IPS DF 4.7 (cell line): Measurements from ENCODE around the gene WNT3.
"Not testable (repeated sequence)": the region's sequence is repeated elsewhere in the genome, so short reads cannot be mapped to it uniquely, and the experiment has no call there.

Experiments used
- DNase-seq: peaks from one replicate; pipeline ENCODE4 v3.0.0-alpha.2; 2013; ENCODE audit warnings: low spot score; ENCODE audit errors: extremely low read depth

The WNT3 gene

DNA sequence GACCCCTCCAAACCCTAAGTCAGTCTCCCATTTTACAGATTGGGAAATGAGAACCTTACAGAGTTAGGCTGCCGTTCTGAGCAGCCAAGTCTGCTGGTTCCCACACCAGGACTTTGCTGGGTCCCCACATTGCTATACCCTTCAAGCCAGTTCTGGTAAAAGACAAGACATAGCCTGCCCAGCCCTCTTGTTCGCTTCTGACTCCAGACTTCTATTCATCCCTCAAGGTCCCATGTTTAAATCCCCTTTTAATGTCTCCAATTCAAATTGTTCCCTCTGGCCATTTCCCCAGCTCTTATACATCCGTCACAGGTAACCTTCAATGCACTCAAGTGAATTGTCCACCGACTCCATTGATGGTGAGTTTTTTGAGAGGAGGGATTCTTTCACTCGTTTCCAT, 30.2 kb downstream of the WNT3 start:
- DNase-seq: no peak

DNA sequence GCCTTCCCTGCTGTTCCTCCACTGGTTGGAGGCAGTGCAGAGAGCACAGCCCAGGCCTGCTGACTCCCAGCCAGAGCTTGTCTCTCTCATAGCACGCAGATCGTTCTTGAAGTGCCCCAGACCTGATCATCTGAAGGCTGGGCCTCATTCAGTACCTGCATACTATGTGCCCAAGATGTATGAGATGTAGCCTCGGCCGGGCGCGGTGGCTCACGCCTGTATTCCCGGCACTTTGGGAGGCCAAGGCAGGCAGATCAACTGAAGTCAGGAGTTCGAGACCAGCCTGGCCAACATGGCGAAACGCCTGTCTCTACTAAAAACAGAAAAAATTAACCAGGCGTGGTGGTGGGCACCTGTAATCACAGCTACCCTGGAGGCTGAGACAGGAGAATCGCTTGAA, 31.0 kb downstream of the WNT3 start:
- DNase-seq: no peak

GRCh38 chr17:46785696-46786095, 32.8 kb downstream of the WNT3 start:
- no peak for DNase-seq

DNA sequence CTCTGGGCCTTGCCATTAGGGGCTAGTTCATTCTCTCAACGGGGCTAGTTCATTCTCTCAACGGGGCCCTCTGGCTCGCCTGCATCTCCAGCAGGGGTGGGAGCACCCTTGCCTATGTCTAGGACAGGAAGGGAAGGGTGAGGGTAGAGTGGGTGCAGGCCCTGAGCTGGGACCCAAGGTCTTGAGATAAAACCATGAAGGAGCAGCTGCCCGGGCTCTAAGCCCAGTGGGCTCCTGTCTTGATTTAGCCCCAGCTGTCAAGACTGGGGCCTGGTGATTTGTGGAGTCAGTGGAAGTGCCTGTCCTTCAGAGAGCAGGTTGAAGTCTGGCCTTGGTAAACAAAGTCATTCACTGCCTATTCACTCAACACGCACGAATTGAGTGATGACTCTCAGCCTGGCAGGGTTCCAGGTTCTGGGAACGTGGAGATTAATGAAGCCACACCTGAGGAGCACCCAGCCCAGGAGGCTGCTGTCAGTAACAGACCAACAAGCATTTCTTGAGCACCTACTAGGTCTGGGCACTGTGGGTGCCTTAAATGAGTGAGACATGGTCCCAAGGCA, 35.4 kb downstream of the WNT3 start:
- no peak for DNase-seq

- DNase-seq: peak; percentile 41
Measured at GRCh38 chr17:46782250-46782953, 36.1 kb downstream of the WNT3 start.

DNA sequence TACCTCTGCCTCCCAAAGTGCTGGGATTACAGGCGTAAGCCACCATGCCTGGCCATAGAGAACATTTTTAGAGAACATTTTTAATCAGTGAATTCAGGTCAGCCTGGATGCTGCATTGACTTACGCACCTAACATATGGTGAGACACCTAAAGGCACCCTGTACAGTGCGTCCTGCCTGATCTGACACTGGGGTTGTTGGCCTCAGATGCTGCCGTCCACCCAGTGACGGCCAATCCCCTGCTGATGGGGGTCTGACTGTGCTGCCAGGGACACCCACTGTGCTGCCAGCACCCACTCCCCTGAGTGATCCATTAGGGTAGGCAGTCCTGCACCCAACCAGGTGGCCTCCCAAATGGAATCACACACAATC, 38.5 kb downstream of the WNT3 start:
- no peak for DNase-seq

DNA sequence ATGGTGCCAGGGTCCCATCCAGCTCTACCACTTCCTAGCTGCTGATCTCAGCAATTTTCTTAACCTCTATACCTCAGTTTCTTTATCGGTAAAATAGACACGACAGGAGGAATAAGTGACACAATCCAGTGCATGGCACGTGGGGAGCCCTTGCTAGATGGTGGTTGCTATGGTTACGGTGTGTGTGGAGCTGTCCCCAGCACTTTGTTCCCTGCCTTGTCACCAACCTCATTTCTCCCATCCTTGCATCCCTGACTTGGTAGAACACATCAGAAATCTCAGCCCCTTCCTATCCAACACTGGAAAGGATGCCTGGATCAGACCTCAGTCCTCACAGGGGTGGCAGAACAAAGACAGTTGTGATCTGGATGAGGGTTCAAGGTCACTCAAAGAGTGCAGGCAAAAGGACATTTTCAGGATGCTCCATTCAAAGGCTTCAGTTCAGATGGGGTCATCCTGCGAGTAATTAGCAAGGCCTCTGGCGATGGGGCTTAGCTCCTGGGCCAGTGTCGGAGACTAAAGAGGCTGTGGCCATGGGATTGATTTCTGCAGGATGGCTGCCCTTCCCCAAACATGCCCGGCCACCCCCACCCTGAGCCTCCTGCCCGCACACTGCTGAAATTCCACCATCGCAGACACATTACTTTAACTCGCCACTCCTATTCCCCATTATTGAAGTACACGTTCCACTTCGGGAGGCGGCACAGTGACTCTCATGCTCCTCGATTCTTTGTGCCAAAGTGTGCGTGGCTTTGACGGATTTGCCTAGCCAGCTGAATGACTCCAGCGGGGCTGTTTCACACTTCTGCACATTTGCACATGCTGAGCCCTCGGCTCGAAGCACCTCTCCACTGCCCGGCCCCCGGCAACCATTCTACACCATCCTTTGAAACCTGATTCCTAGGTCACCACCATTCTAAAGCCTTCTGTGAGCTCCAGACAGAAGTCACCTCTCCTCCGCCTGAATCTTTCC, 40.3 kb downstream of the WNT3 start:
- DNase-seq: no peak

- no peak for DNase-seq
Measured at GRCh38 chr17:46776298-46777005, 42.0 kb downstream of the WNT3 start.

GRCh38 chr17:46774108-46774737, 44.3 kb downstream of the WNT3 start:
- DNase-seq: no peak

- DNase-seq: no peak
Measured at GRCh38 chr17:46773676-46774075, 44.8 kb downstream of the WNT3 start.

GRCh38 chr17:46773221-46773605, 45.3 kb downstream of the WNT3 start:
- DNase-seq: no peak

GRCh38 chr17:46772475-46773220, 45.8 kb downstream of the WNT3 start:
- DNase-seq: peak; percentile 93

GRCh38 chr17:46771561-46772474, 46.7 kb downstream of the WNT3 start:
- peak; percentile 28 for DNase-seq

DNA sequence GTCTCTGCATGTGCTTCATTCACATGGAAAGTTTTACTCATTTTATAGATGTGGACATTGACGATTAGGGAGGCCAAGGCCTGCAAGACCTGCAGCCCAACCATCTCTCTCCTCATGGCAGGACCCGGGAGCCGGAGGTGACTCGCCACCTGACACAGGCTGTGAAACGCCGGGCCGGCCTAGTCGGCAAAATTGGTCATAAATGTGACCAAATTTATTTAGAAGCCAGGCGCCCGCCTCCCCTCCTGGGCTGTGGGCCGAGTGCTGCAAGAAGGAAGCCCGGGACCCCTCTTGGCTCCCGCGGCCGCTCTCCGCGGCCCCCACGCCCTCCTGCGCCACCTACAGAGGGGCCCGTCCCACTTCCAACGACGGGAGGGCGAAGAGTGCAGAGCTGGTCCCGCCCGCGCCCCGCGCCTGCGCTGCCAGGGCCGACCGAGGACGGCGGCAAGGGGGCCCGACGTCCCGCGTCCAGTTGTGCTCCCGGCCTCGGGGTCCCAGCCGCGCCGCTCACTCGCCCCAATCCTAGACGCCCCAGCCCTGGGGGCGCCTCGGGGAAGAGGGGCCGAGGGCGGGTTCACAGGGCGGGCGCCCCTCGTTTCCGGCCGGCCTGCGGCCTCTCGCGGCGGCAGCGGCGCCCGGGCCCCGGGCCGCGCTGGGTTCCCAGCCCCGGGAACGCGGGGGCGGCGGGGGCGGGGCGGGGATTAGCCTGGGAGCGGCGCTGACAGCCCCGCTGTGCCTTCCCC, 47.5 kb downstream of the WNT3 start:
- no peak for DNase-seq

DNA sequence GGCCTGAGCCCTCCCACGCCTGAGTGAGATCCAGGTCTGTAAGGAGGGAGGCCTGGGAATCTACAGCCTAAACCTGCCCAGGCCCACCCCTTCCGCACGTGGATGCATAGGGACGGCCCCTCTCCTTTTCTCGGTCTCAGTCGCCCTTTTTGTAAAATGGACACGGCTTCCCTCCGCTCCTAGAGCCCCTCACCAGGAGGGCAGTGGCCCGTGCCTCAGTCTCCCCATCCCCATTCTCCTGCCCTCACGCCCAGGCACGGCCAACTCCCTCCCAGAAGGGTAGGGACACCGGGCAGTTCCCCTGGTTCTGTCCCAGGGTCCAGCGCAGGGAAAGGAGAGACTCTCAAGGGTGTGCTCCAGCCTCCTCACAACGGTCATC, 48.1 kb downstream of the WNT3 start:
- no peak for DNase-seq

GRCh38 chr17:46769531-46770438, 48.7 kb downstream of the WNT3 start:
- no peak for DNase-seq

DNA sequence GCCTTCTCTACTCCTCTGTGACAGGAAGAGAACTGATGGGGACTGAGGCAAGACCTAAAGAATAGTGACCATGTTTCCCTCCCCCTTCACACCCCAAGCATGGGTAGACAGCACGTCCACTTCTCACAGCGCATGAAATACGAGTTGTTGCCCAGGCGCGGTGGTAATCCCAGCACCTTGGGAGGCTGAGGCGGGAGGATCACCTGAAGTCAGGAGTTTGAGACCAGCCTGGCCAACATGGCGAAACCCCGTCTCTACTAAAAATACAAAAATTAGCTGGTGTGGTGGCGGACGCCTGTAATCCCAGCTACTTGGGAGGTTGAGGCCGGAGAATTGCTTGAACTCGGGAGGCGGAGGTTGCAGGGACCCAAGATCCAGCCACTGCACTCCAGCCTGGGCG, 49.6 kb downstream of the WNT3 start:
- not testable (repeated sequence) for DNase-seq

DNA sequence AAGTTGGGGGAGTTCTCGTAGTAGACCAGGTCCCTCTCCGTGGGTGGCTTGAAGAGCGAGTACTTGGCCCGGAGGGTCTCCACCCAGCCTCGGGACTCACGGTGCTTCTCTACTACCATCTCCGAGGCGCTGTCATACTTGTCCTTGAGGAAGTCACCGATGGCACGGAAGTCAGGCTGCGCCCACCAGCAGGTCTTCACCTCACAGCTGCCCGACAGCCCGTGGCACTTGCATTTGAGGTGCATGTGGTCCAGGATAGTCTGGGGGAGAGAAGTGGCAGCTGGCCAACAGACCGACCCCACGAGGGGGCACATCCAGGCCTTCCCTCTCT, 50.0 kb downstream of the WNT3 start:
- no peak for DNase-seq
